Endodermal cell (in vitro differentiated cells): Measurements from ENCODE around the gene MMP24. TPM values are rescaled to one million over a fixed set of nuclear protein-coding genes. Genes with fewer than 3 reads are reported as not detected.

ENCODE experiments used
- DNase-seq: peaks from one replicate; pipeline ENCODE4 v3.0.0-alpha.2; 2017
- H3K27ac ChIP-seq: 2 replicates; pipeline ENCODE4 v1.5.1; 2013; ENCODE audit warnings: mild to moderate bottlenecking, low read depth, low read length, moderate library complexity
- H3K27me3 ChIP-seq: 2 replicates; pipeline ENCODE4 v1.6.1; 2013; ENCODE audit warnings: mild to moderate bottlenecking, low read length, moderate library complexity; ENCODE audit not compliant: insufficient read depth, control insufficient read depth, poor library complexity, severe bottlenecking
- H3K36me3 ChIP-seq: 2 replicates; pipeline ENCODE4 v1.7.0; 2013; ENCODE audit warnings: mild to moderate bottlenecking, low read length, moderate library complexity; ENCODE audit not compliant: control insufficient read depth, insufficient read depth
- H3K4me1 ChIP-seq: one replicate; pipeline ENCODE4 v1.7.0; 2013; ENCODE audit warnings: low read length; ENCODE audit not compliant: control insufficient read depth, insufficient read depth
- H3K4me3 ChIP-seq: 2 replicates; pipeline ENCODE4 v1.5.1; 2013; ENCODE audit warnings: mild to moderate bottlenecking, low read length, moderate library complexity
- H3K9ac ChIP-seq: 2 replicates; pipeline ENCODE4 v1.6.1; 2013; ENCODE audit warnings: mild to moderate bottlenecking, low read length, moderate library complexity; ENCODE audit not compliant: poor library complexity, severe bottlenecking; ENCODE audit errors: extremely low read depth
- H3K9me3 ChIP-seq: 2 replicates; pipeline ENCODE4 v1.6.1; 2013; ENCODE audit warnings: mild to moderate bottlenecking, low read length, moderate library complexity; ENCODE audit not compliant: control insufficient read depth
- H3K27ac Mint-ChIP-seq: 2 replicates; pipeline ENCODE4 v1.8.0; 2020; ENCODE audit warnings: mixed read lengths
- H3K27me3 Mint-ChIP-seq: 2 replicates; pipeline ENCODE4 v1.8.0; 2021; ENCODE audit warnings: mild to moderate bottlenecking, mixed read lengths; ENCODE audit not compliant: insufficient read depth
- H3K36me3 Mint-ChIP-seq: 2 replicates; pipeline ENCODE4 v1.8.0; 2020; ENCODE audit warnings: low read depth, mixed read lengths
- H3K4me1 Mint-ChIP-seq: 2 replicates; pipeline ENCODE4 v1.8.0; 2020; ENCODE audit warnings: mixed read lengths
- H3K4me3 Mint-ChIP-seq: 2 replicates; pipeline ENCODE4 v1.8.0; 2020; ENCODE audit warnings: mild to moderate bottlenecking, moderate library complexity, mixed read lengths
- H3K9me3 Mint-ChIP-seq: 2 replicates; pipeline ENCODE4 v1.8.0; 2020; ENCODE audit warnings: mild to moderate bottlenecking, mixed read lengths
- WGBS, 2 experiments: methylation state at CpG; one replicate each; pipeline versions ENCODE4 v1.1.5 to v1.1.7; 2013; ENCODE audit warnings: missing lambda C conversion rate in 2 of 2, mixed read lengths in 1 of 2; ENCODE audit not compliant: insufficient coverage in 1 of 2, insufficient read length in 1 of 2; 5-methylcytosine and 5-hydroxymethylcytosine counted together
- total RNA-seq, 2 donors: library from RNA; stranded (reverse); fragmentation: NEBNext Ultra II Directional in 1 of 2; extraction: Animal tissue kit (Norgen Biotek cat#: 25700) in 1 of 2; gene quantifications; 2 replicates in 1 of 2; 3 replicates in 1 of 2; pipeline ENCODE4 v1.2.1, GENCODE V29; 2021
- TF ChIP-seq, protein P1 (sequence below): fragments of 200-600 bp; sonication (generic); conservative IDR thresholded peaks from 2 replicates; pipeline ENCODE4 v1.5.0; 2021; ENCODE audit warnings: antibody characterized with exemption, mild to moderate bottlenecking

The MMP24 gene
- total RNA-seq, 2 donors from 2014 or later: 1.3 to 5.9 TPM

DNA sequence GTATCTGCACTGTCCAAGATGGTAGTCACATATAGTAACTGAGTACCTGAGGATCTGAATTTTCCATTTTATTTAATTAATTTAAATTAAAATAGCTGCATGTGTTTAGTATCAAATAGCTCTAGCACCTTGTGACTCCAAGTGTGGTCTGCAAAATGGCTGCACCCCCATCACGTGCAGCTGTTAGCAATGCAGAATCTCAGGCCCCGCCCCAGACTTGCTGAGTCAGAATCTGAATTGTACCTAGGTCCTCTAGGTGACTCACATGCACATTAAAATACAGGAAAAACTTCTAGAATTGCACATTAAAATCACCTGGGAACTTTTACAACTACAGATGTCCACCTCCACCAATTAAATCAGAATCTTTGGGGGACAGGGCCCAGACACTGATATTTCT is 84.9 kb downstream of the MMP24 start:
- H3K4me1 Mint-ChIP-seq: peaks cover 19% of the 10 kb centered on the region
- H3K36me3 Mint-ChIP-seq: peaks cover 19% of the 10 kb centered on the region
- H3K9me3 ChIP-seq: no peaks in the 10 kb centered on the region
- no peaks in the 10 kb centered on the region for H3K27me3 ChIP-seq
- peaks cover 11% of the 10 kb centered on the region for H3K36me3 ChIP-seq
- H3K4me1 ChIP-seq: peaks cover 4% of the 10 kb centered on the region
- no peak overlapping the region for H3K4me3 ChIP-seq
- no peak overlapping the region for H3K27ac ChIP-seq
- DNase-seq: no peak
- peak overlapping the region; percentile 3 for H3K27ac Mint-ChIP-seq
- TF ChIP-seq, protein P1, sequence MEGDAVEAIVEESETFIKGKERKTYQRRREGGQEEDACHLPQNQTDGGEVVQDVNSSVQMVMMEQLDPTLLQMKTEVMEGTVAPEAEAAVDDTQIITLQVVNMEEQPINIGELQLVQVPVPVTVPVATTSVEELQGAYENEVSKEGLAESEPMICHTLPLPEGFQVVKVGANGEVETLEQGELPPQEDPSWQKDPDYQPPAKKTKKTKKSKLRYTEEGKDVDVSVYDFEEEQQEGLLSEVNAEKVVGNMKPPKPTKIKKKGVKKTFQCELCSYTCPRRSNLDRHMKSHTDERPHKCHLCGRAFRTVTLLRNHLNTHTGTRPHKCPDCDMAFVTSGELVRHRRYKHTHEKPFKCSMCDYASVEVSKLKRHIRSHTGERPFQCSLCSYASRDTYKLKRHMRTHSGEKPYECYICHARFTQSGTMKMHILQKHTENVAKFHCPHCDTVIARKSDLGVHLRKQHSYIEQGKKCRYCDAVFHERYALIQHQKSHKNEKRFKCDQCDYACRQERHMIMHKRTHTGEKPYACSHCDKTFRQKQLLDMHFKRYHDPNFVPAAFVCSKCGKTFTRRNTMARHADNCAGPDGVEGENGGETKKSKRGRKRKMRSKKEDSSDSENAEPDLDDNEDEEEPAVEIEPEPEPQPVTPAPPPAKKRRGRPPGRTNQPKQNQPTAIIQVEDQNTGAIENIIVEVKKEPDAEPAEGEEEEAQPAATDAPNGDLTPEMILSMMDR: no peak
- WGBS, 2 experiments: 90 to 91% methylated on average over 2 of the region's 2 CpGs
- H3K9ac ChIP-seq: no peak overlapping the region
- H3K4me3 Mint-ChIP-seq: no peak overlapping the region
- no peaks in the 10 kb centered on the region for H3K9me3 Mint-ChIP-seq
- no peaks in the 10 kb centered on the region for H3K27me3 Mint-ChIP-seq

DNA sequence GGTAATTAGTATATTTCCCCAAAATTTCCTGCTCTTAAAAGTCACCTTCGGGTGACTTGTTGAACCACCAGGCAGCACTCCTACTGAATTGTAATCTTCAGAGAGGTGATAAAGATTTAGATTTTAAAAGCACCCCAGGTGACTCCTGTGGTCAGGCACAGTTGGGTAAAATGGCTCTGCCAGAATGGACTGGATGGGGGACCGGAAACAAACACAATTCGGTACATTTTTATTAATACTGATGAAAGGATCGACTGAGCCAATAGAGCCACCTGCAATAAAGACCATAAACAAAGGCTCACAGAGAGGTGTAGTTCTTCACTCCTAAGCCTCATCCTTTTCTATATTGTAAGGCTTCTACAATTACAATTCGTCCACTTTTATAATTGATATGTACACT is 85.3 kb downstream of the MMP24 start:
- TF ChIP-seq, protein P1: no peak
- H3K4me3 Mint-ChIP-seq: no peak overlapping the region
- Histone ChIP-seq H3K4me3 (no peak overlapping the region), H3K27ac (no peak overlapping the region), H3K27me3 (no peaks in the 10 kb centered on the region), H3K9ac (no peak overlapping the region), H3K9me3 (no peaks in the 10 kb centered on the region), H3K4me1 (peaks cover 4% of the 10 kb centered on the region), H3K36me3 (peaks cover 9% of the 10 kb centered on the region)
- no peaks in the 10 kb centered on the region for H3K27me3 Mint-ChIP-seq
- H3K9me3 Mint-ChIP-seq: no peaks in the 10 kb centered on the region
- DNase-seq: no peak
- peak overlapping the region; percentile 3 for H3K27ac Mint-ChIP-seq
- 90 to 100% methylated on average over 1 to 4 of the region's 5 CpGs for whole genome bisulfite sequencing, 2 experiments
- peaks cover 19% of the 10 kb centered on the region for H3K36me3 Mint-ChIP-seq
- peaks cover 19% of the 10 kb centered on the region for H3K4me1 Mint-ChIP-seq

DNA sequence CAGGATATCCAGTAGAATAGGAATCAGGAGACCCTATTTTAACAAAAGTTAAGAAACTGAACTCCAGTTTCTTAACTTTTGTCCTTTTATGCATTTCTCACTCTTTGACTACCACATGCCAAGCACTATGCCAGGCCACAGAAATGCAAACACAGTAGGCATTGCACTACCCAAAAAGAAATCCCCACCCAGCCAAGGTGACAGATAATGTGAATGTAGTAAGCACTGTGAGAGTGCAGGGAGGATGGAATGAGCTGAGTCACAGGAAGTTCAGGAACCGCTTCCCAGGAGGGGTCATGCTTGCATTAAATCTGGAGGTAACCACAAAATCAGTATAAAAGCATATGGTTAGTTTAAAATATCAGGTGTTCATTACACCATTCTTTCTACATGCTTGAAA is 85.8 kb downstream of the MMP24 start:
- Histone ChIP-seq H3K4me1 (peaks cover 4% of the 10 kb centered on the region), H3K27ac (no peak overlapping the region), H3K36me3 (peaks cover 9% of the 10 kb centered on the region), H3K27me3 (no peaks in the 10 kb centered on the region), H3K9ac (no peak overlapping the region), H3K4me3 (no peak overlapping the region), H3K9me3 (no peaks in the 10 kb centered on the region)
- 60% methylated on average over 1 of the region's 1 CpG; no CpG with 5 or more reads in 1 of the 2 experiments for WGBS, 2 experiments
- DNase-seq: no peak
- Mint-ChIP-seq H3K4me1 (peaks cover 19% of the 10 kb centered on the region), H3K4me3 (no peak overlapping the region), H3K36me3 (peaks cover 19% of the 10 kb centered on the region), H3K27ac (peak overlapping the region; percentile 25), H3K9me3 (no peaks in the 10 kb centered on the region), H3K27me3 (no peaks in the 10 kb centered on the region)
- TF ChIP-seq, protein P1: no peak
